ENCODE data around the gene HDAC11. TPM values are rescaled to one million over a fixed set of nuclear protein-coding genes. Genes with fewer than 3 reads are reported as not detected.
A peak's percentile ranks its signal among the peaks of the same experiment; 100 is the strongest.

The HDAC11 gene
- total and polyA plus RNA-seq, 2 experiments from 2014 or later, result 11.7 to 12.2 TPM

GRCh38 chr3:13546667-13547171 lies 66.6 kb downstream of the HDAC11 start:
- WGBS, 2 experiments (ENCODE audit: low coverage in 1 of 2, low lambda C conversion rate in 2 of 2, missing lambda C conversion rate in 2 of 2), result 52 to 63% methylated on average over 9 of the region's 9 CpGs
- H3K4me3 ChIP-seq, result no peak overlapping the region
- DNase-seq, result peak; percentile 60
- peak overlapping the region; percentile 5 for H3K4me2 ChIP-seq (ENCODE audit: unreplicated experiment)
- no peak for TF ChIP-seq EZH2 (IDR thresholded peaks at IDR 0.05; ENCODE audit: insufficient read depth, poor library complexity, severe bottlenecking)
- no peak for TF ChIP-seq EZH2phosphoT487 (IDR thresholded peaks at IDR 0.05; ENCODE audit: insufficient read depth, low read depth)
- H3K27me3 ChIP-seq (replicated peaks; ENCODE audit: insufficient read depth), result no peaks in the 10 kb centered on the region
- no peaks in the 10 kb centered on the region for H3K9me3 ChIP-seq (ENCODE audit: low read depth)
- H4K20me1 ChIP-seq (ENCODE audit: insufficient read depth), result no peaks in the 10 kb centered on the region
- H3K9me2 ChIP-seq (ENCODE audit: insufficient read depth), result no peaks in the 10 kb centered on the region
- H3K36me3 ChIP-seq (ENCODE audit: low read depth), result no peaks in the 10 kb centered on the region
- H3F3A ChIP-seq (ENCODE audit: insufficient read depth), result peaks cover 29% of the 10 kb centered on the region
- H3K27ac ChIP-seq, result peak overlapping the region; percentile 37
- H2AFZ ChIP-seq, result peak overlapping the region; percentile 17
- in situ Hi-C loops (cut with MboI), result no loop called here
- peak overlapping the region; percentile 44; the same call in 1 of the 2 replicates for H3K9ac ChIP-seq
- H3K79me2 ChIP-seq (ENCODE audit: insufficient read depth), result peaks cover 25% of the 10 kb centered on the region
- peaks cover 69% of the 10 kb centered on the region for H3K4me1 ChIP-seq (ENCODE audit: insufficient read depth)

- Histone ChIP-seq H3K9ac (peak overlapping the region; percentile 87), H4K20me1 (ENCODE audit: insufficient read depth) (no peaks in the 10 kb centered on the region), H3K79me2 (ENCODE audit: insufficient read depth) (peaks cover 35% of the 10 kb centered on the region), H3K9me2 (ENCODE audit: insufficient read depth) (no peaks in the 10 kb centered on the region), H3K9me3 (ENCODE audit: low read depth) (no peaks in the 10 kb centered on the region), H3K27ac (no peak overlapping the region), H3K4me3 (no peak overlapping the region), H3K36me3 (ENCODE audit: low read depth) (no peaks in the 10 kb centered on the region), H3F3A (ENCODE audit: insufficient read depth) (peaks cover 28% of the 10 kb centered on the region), H3K27me3 (replicated peaks; ENCODE audit: insufficient read depth) (no peaks in the 10 kb centered on the region), H3K4me1 (ENCODE audit: insufficient read depth) (peaks cover 76% of the 10 kb centered on the region), H2AFZ (no peak overlapping the region), H3K4me2 (ENCODE audit: unreplicated experiment) (peak overlapping the region; percentile 39)
- TF ChIP-seq EZH2phosphoT487 (IDR thresholded peaks at IDR 0.05; ENCODE audit: insufficient read depth, low read depth) (no peak), EZH2 (IDR thresholded peaks at IDR 0.05; ENCODE audit: insufficient read depth, poor library complexity, severe bottlenecking) (no peak)
- in situ Hi-C loops (cut with MboI), result no loop called here
- 79 to 88% methylated on average over 9 to 10 of the region's 10 CpGs for WGBS, 2 experiments (ENCODE audit: low coverage in 1 of 2, low lambda C conversion rate in 2 of 2, missing lambda C conversion rate in 2 of 2)
- no peak for DNase-seq
Measured at GRCh38 chr3:13547591-13548371, 67.7 kb downstream of the HDAC11 start.

GRCh38 chr3:13548696-13549622 lies 68.9 kb downstream of the HDAC11 start, which contains the start of gene FBLN2:
TSS of gene FBLN2 (plus strand) at chr3:13549125. CDS start at chr3:13570356, 21,231 bp downstream.
- Histone ChIP-seq H3K4me2 (ENCODE audit: unreplicated experiment) (peak within 1 kb of the TSS; percentile 79), H3K9me3 (ENCODE audit: low read depth) (no peaks in the 10 kb centered on the region), H3K9ac (peak within 1 kb of the TSS; percentile 87), H2AFZ (0 out of 2 replicates have a peak within 1 kb of the TSS, but pooled peaks have one; percentile 14), H3K36me3 (ENCODE audit: low read depth) (no peaks in the 10 kb centered on the region), H4K20me1 (ENCODE audit: insufficient read depth) (no peaks in the 10 kb centered on the region), H3K27ac (peak within 1 kb of the TSS; percentile 57), H3F3A (ENCODE audit: insufficient read depth) (peaks cover 19% of the 10 kb centered on the region), H3K27me3 (replicated peaks; ENCODE audit: insufficient read depth) (no peaks in the 10 kb centered on the region), H3K4me3 (peak within 1 kb of the TSS; percentile 70), H3K9me2 (ENCODE audit: insufficient read depth) (no peaks in the 10 kb centered on the region), H3K79me2 (ENCODE audit: insufficient read depth) (peaks cover 47% of the 10 kb centered on the region), H3K4me1 (ENCODE audit: insufficient read depth) (peaks cover 74% of the 10 kb centered on the region)
- TF ChIP-seq EZH2phosphoT487 (IDR thresholded peaks at IDR 0.05; ENCODE audit: insufficient read depth, low read depth) (no peak), EZH2 (IDR thresholded peaks at IDR 0.05; ENCODE audit: insufficient read depth, poor library complexity, severe bottlenecking) (no peak)
- peak; percentile 88 for DNase-seq
- 2% methylated on average over 54 to 71 of the region's 107 CpGs for WGBS, 2 experiments (ENCODE audit: low coverage in 1 of 2, low lambda C conversion rate in 2 of 2, missing lambda C conversion rate in 2 of 2)
- in situ Hi-C loops (cut with MboI), result no loop called here

Measured in GM23248 (cell line).